Smooth muscle cell (in vitro differentiated cells): ENCODE results near the gene VSIG10L. TPM values are rescaled to one million over a fixed set of nuclear protein-coding genes. Genes with fewer than 3 reads are reported as not detected.

Experiments
- DNase-seq: peaks from one replicate; lab custom pipeline; 2025; ENCODE audit not compliant: unreplicated experiment; lab: John Stamatoyannopoulos, UW
- H2AFZ ChIP-seq: fragments of 200-600 bp; sonication (generic); 2 replicates; pipeline ENCODE4 v1.6.0; 2016; ENCODE audit warnings: antibody characterized with exemption, low read depth, mild to moderate bottlenecking
- H3F3A ChIP-seq: fragments of 200-600 bp; sonication (generic); 2 replicates; pipeline ENCODE4 v1.6.0; 2017; ENCODE audit warnings: antibody characterized with exemption, low read depth
- H3K27ac ChIP-seq: fragments of 200-600 bp; sonication (generic); 2 replicates; pipeline ENCODE4 v1.5.1; 2016; ENCODE audit warnings: low read depth, mild to moderate bottlenecking
- H3K27me3 ChIP-seq: fragments of 200-600 bp; sonication (generic); 2 replicates; pipeline ENCODE4 v1.6.1; 2016; ENCODE audit warnings: low read depth, mild to moderate bottlenecking
- H3K36me3 ChIP-seq: fragments of 200-600 bp; sonication (generic); 2 replicates; pipeline ENCODE4 v1.5.1; 2016; ENCODE audit warnings: low read depth
- H3K4me1 ChIP-seq: fragments of 200-600 bp; sonication (generic); 2 replicates; pipeline ENCODE4 v1.5.1; 2016; ENCODE audit warnings: low read depth
- H3K4me2 ChIP-seq: fragments of 200-600 bp; sonication (generic); 2 replicates; pipeline ENCODE4 v1.6.0; 2016; ENCODE audit warnings: mild to moderate bottlenecking
- H3K4me3 ChIP-seq: fragments of 200-600 bp; sonication (generic); 2 replicates; pipeline ENCODE4 v1.5.1; 2016; ENCODE audit warnings: mild to moderate bottlenecking
- H3K79me2 ChIP-seq: fragments of 200-600 bp; sonication (generic); 2 replicates; pipeline ENCODE4 v1.6.0; 2016; ENCODE audit warnings: low read depth, mild to moderate bottlenecking
- H3K9ac ChIP-seq: fragments of 200-600 bp; sonication (generic); 2 replicates; pipeline ENCODE4 v1.6.0; 2016; ENCODE audit warnings: low read depth
- H3K9me3 ChIP-seq: fragments of 200-600 bp; sonication (generic); replicated peaks from 2 replicates; pipeline ENCODE4 v1.5.1; 2016; ENCODE audit warnings: low read depth
- H4K20me1 ChIP-seq: fragments of 200-600 bp; sonication (generic); 2 replicates; pipeline ENCODE4 v1.6.0; 2016; ENCODE audit warnings: low read depth
- CTCF ChIP-seq: fragments of 200-600 bp; sonication (generic); IDR thresholded peaks from 2 replicates; pipeline ENCODE4 v1.5.1; 2017; ENCODE audit warnings: borderline replicate concordance, mild to moderate bottlenecking, antibody characterized with exemption; ENCODE audit not compliant: insufficient read depth, poor library complexity, severe bottlenecking
- WGBS: methylation state at CpG from one replicate; pipeline ENCODE4 v1.1.7; 2016; ENCODE audit warnings: low lambda C conversion rate; 5-methylcytosine and 5-hydroxymethylcytosine counted together
- polyA plus RNA-seq: library from polyadenylated mRNA; unstranded; fragments of >200 nt; fragmentation: Nextera tagmentation; extraction: Ambion mirVana; gene quantifications from 2 replicates; pipeline ENCODE4 v1.2.1, GENCODE V29; 2016
- total RNA-seq: library from RNA; depleted of rRNA; stranded (reverse); fragments of >200 nt; gene quantifications from 2 replicates; pipeline ENCODE4 v1.2.3, GENCODE V29; 2014

VSIG10L gene
- total and polyA plus RNA-seq, 2 experiments from 2014 or later = 2.2 to 4.2 TPM

- Histone ChIP-seq H4K20me1 (no peaks in the 10 kb centered on the region), H2AFZ (peak overlapping the region; percentile 91), H3K27ac (peak overlapping the region; percentile 88), H3F3A (no peaks in the 10 kb centered on the region), H3K4me3 (peak overlapping the region; percentile 93), H3K9me3 (no peaks in the 10 kb centered on the region), H3K36me3 (no peaks in the 10 kb centered on the region), H3K4me1 (peaks cover 22% of the 10 kb centered on the region), H3K79me2 (no peaks in the 10 kb centered on the region), H3K27me3 (no peaks in the 10 kb centered on the region), H3K9ac (peak overlapping the region; percentile 71), H3K4me2 (peak overlapping the region; percentile 100)
- DNase-seq = peak; percentile 97
- 2% methylated on average over 40 of the region's 64 CpGs for WGBS
- no peak for TF ChIP-seq CTCF
Observed at GRCh38 chr19:51367565-51368365, 25.8 kb upstream of the VSIG10L start.

GRCh38 chr19:51367255-51367564 is 25.3 kb upstream of the VSIG10L start:
- H3K79me2 ChIP-seq = no peaks in the 10 kb centered on the region
- no peaks in the 10 kb centered on the region for H3F3A ChIP-seq
- no peak for TF ChIP-seq CTCF
- under 1% methylated on average over 15 of the region's 15 CpGs for WGBS
- H3K4me1 ChIP-seq = peaks cover 22% of the 10 kb centered on the region
- DNase-seq = peak; percentile 76
- no peaks in the 10 kb centered on the region for H4K20me1 ChIP-seq
- H3K4me3 ChIP-seq = peak overlapping the region; percentile 93
- H3K27ac ChIP-seq = peak overlapping the region; percentile 88
- H3K4me2 ChIP-seq = peak overlapping the region; percentile 100
- no peaks in the 10 kb centered on the region for H3K9me3 ChIP-seq
- H3K36me3 ChIP-seq = no peaks in the 10 kb centered on the region
- H3K27me3 ChIP-seq = no peaks in the 10 kb centered on the region
- peak overlapping the region; percentile 84 for H3K9ac ChIP-seq
- peak overlapping the region; percentile 63 for H2AFZ ChIP-seq

- H3F3A ChIP-seq = no peaks in the 10 kb centered on the region
- H3K9me3 ChIP-seq = no peaks in the 10 kb centered on the region
- peak overlapping the region; percentile 84 for H3K9ac ChIP-seq
- peaks cover 22% of the 10 kb centered on the region for H3K4me1 ChIP-seq
- no peak for TF ChIP-seq CTCF
- H3K27me3 ChIP-seq = no peaks in the 10 kb centered on the region
- peak overlapping the region; percentile 100 for H3K4me2 ChIP-seq
- H3K36me3 ChIP-seq = no peaks in the 10 kb centered on the region
- H4K20me1 ChIP-seq = no peaks in the 10 kb centered on the region
- no peaks in the 10 kb centered on the region for H3K79me2 ChIP-seq
- H3K4me3 ChIP-seq = peak overlapping the region; percentile 93
- peak; percentile 89 for DNase-seq
- peak overlapping the region; percentile 63 for H2AFZ ChIP-seq
- peak overlapping the region; percentile 88 for H3K27ac ChIP-seq
- under 1% methylated on average over 42 of the region's 54 CpGs for WGBS
Observed at GRCh38 chr19:51366389-51367254, 24.7 kb upstream of the VSIG10L start.
